SH-SY5Y (cell line): ENCODE results near the gene GPR35.

Experiments used
- GATA2 ChIP-seq: IDR thresholded peaks from 2 replicates; pipeline ENCODE4 v1.6.1; 2011; ENCODE audit warnings: mild to moderate bottlenecking, low read depth, low read length
- GATA3 ChIP-seq: IDR thresholded peaks from 2 replicates; pipeline ENCODE4 v1.6.1; 2011; ENCODE audit warnings: low read depth, mild to moderate bottlenecking, low read length, moderate library complexity

DNA sequence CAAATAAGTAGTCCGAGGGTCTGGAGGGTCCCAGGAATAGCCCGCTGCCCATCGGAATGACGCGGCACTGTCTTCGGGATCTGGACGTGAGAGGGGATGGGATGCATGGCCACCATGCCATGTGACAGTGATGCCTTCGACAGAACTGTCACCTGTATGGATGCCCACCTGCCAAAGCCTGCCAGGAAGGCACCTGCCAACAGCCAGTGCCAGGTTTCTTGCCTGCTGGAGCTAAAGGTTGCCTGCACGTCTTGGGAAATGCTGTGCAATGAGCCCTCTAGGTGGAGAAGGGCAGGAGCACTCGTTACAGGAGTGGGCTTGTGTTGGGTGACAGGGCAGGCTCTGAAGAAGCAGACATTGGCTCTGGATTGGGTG is 20.5 kb downstream of the GPR35 start:
- TF ChIP-seq GATA3 = no peak
- no peak for TF ChIP-seq GATA2
